ENCODE results near the gene NLK.

NLK gene

DNA sequence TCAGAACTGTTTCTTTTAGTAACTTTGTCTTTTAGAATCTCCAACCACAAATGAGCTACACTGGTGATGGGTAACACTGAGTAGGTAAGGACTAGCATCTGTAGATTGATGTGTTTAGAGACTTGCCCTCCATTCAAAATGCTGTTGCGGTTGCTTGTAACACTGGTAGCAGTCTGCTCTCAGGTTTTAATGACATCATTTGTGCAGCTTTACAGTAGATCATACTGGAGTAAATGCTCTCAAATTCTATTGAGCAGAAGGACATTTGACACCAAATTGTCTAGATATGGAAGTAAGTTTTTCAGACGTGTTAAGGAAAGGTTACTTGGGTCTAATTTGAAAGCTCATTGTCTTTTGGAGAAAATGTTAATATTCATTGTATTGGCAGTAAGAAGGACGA lies 98.8 kb downstream of the NLK start:
- DNase-seq (ENCODE audit: low read depth, low spot score): no peak
- TF ChIP-seq, protein P1, sequence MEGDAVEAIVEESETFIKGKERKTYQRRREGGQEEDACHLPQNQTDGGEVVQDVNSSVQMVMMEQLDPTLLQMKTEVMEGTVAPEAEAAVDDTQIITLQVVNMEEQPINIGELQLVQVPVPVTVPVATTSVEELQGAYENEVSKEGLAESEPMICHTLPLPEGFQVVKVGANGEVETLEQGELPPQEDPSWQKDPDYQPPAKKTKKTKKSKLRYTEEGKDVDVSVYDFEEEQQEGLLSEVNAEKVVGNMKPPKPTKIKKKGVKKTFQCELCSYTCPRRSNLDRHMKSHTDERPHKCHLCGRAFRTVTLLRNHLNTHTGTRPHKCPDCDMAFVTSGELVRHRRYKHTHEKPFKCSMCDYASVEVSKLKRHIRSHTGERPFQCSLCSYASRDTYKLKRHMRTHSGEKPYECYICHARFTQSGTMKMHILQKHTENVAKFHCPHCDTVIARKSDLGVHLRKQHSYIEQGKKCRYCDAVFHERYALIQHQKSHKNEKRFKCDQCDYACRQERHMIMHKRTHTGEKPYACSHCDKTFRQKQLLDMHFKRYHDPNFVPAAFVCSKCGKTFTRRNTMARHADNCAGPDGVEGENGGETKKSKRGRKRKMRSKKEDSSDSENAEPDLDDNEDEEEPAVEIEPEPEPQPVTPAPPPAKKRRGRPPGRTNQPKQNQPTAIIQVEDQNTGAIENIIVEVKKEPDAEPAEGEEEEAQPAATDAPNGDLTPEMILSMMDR (IDR thresholded peaks at IDR 0.05; ENCODE audit: insufficient read depth, low read length, missing control alignments): no peak
- H3K4me3 ChIP-seq (ENCODE audit: low read depth, low read length): no peak overlapping the region
- ChIA-PET CTCF (no interaction called here), POLR2A (no interaction called here)

DNA sequence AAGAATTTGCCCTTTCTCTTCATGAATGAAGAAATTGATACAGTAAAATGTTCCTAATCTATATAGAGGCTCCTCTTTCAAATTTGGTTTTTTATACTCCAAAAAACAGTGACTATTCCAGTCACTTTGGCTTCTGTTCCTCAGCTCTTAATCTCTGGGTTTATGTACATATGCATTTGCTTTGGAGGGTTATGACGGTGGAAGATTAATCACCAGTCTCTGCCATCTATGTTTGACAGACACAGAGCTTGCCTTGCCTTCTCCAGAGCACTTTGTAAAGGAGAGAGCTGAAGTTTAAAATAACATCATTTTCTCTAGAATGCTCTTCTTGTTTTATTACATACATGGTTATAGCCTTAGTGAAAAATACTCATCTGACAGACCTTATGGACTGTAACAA lies 99.3 kb downstream of the NLK start:
- no peak overlapping the region for H3K4me3 ChIP-seq (ENCODE audit: low read depth, low read length)
- ChIA-PET POLR2A (no interaction called here), CTCF (no interaction called here)
- DNase-seq (ENCODE audit: low read depth, low spot score): no peak
- TF ChIP-seq, protein P1 (IDR thresholded peaks at IDR 0.05; ENCODE audit: insufficient read depth, low read length, missing control alignments): no peak

DNA sequence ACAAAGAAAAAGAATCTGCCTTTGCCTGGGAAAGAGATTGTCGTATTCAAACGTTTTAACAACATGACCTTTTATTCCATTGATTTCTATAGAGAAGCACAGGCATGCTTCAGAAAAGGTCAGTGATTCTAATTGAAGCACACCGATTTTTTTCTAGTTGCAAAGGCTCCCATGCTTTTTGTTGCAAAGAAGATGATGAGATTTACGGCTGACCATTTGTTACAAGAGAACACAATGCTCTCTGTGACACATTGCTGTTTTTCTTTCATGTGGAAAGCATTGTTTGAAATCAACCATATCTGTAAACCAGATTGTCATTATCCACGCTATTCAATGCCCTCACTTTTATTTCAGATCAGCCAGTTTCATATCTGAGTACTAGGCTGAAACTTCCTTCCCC lies 99.8 kb downstream of the NLK start:
- H3K4me3 ChIP-seq (ENCODE audit: low read depth, low read length): no peak overlapping the region
- CTCF ChIA-PET: no interaction called here
- DNase-seq (ENCODE audit: low read depth, low spot score): no peak
- POLR2A ChIA-PET: no interaction called here
- TF ChIP-seq, protein P1 (IDR thresholded peaks at IDR 0.05; ENCODE audit: insufficient read depth, low read length, missing control alignments): no peak

DNA sequence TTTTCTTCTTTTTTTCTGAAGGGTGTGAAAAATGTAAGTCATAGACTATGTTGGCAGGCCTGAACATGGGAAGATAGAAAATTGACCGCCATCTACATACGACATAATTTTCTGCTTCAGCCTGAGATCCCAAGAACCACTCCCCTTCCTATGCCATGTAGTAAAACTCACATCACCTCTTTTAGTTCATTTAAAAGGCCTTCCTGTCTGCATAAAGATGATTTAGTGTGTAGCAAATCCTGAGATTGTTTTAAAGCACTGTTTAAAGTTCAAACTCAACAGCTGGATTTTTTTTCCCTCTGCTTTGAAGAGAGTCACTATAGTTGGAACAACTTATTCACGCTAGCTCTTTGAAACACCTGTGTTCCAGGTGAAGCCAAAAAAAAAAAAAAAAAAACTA lies 101.5 kb downstream of the NLK start:
- CTCF ChIA-PET: interaction anchor here (0.6 to 1.1 kb wide), 2 partner anchors 11 to 13 kb away, joined by 3 to 4 read pairs; no protein-coding TSS in a partner anchor
- POLR2A ChIA-PET: no interaction called here
- DNase-seq (ENCODE audit: low read depth, low spot score): no peak
- TF ChIP-seq, protein P1 (IDR thresholded peaks at IDR 0.05; ENCODE audit: insufficient read depth, low read length, missing control alignments): no peak
- H3K4me3 ChIP-seq (ENCODE audit: low read depth, low read length): no peak overlapping the region

DNA sequence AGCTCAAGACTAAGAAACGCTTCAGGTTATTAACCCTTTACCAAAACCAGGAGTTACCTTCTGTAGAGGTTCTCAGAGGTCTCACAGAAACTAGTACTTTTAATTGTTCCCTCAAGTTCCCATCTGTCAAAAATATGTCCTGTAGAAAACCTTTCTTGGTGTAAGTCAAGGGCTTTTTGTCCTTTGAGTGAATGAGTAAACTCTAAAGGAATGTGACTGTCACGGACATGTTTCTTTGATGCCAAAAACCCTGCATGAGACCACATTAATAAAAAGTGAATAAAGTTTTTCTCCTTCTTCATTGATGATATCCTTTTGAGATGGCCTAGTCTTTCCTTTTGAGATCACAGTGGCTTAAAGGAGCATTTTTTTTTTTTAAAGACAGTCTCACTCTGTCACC lies 102.9 kb downstream of the NLK start:
- no peak for DNase-seq (ENCODE audit: low read depth, low spot score)
- TF ChIP-seq, protein P1 (IDR thresholded peaks at IDR 0.05; ENCODE audit: insufficient read depth, low read length, missing control alignments): no peak
- POLR2A ChIA-PET: no interaction called here
- CTCF ChIA-PET: no interaction called here
- H3K4me3 ChIP-seq (ENCODE audit: low read depth, low read length): no peak overlapping the region

DNA sequence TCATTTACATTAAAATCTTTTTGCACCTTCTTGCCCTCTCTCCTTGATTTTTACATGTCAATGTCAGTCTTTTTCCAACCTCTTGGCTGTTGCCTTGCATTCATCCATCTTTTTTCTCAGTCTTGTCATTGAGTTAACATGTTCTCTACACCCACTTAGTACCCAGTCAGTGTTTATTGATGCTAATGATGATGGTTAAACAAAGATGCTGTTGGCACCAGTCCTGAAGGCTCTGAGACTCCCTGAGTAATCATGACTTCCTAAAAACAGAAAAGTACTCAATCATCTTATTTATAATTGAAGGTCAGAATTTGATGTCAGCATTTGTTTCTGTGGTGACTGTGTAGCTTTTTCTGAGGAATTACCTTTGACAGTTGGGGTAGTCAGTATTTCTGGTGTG lies 104.5 kb downstream of the NLK start:
- no peak overlapping the region for H3K4me3 ChIP-seq (ENCODE audit: low read depth, low read length)
- POLR2A ChIA-PET: no interaction called here
- CTCF ChIA-PET: interaction anchor here (0.7 kb wide), 1 partner anchor 104 kb away, joined by 3 read pairs; no protein-coding TSS in a partner anchor
- TF ChIP-seq, protein P1 (IDR thresholded peaks at IDR 0.05; ENCODE audit: insufficient read depth, low read length, missing control alignments): no peak
- no peak for DNase-seq (ENCODE audit: low read depth, low spot score)
